KMS-11 (cell line): ENCODE data around the gene GPR150.

Experiments
- H2AFZ ChIP-seq: fragments of 200-600 bp; sonication (generic); 2 replicates; pipeline ENCODE4 v1.6.1; 2016; ENCODE audit warnings: antibody characterized with exemption, mixed run types, low read depth
- H3K27ac ChIP-seq: fragments of 200-600 bp; sonication (generic); 2 replicates; pipeline ENCODE4 v1.6.1; 2016; ENCODE audit warnings: mild to moderate bottlenecking, mixed run types
- H3K27me3 ChIP-seq: fragments of 200-600 bp; sonication (generic); 2 replicates; pipeline ENCODE4 v1.6.1; 2017; ENCODE audit warnings: mild to moderate bottlenecking, low read depth, mixed run types, moderate library complexity; ENCODE audit not compliant: insufficient read depth
- H3K36me3 ChIP-seq: fragments of 200-600 bp; sonication (generic); 2 replicates; pipeline ENCODE4 v1.6.1; 2017; ENCODE audit warnings: mild to moderate bottlenecking, mixed run types; ENCODE audit not compliant: insufficient read depth
- H3K4me1 ChIP-seq: fragments of 200-600 bp; sonication (generic); 2 replicates; pipeline ENCODE4 v1.6.1; 2016; ENCODE audit warnings: mild to moderate bottlenecking, low read depth, mixed run types; ENCODE audit not compliant: poor library complexity, severe bottlenecking
- H3K4me2 ChIP-seq: fragments of 200-600 bp; sonication (generic); 2 replicates; pipeline ENCODE4 v1.7.0; 2016; ENCODE audit warnings: mild to moderate bottlenecking, mixed run types
- H3K4me3 ChIP-seq: fragments of 200-600 bp; sonication (generic); IDR thresholded peaks from 2 replicates; pipeline ENCODE4 v1.6.1; 2017; ENCODE audit warnings: low read depth, low read length, mixed read lengths; ENCODE audit not compliant: insufficient read depth
- H3K79me2 ChIP-seq: fragments of 200-600 bp; sonication (generic); 2 replicates; pipeline ENCODE4 v1.6.1; 2016; ENCODE audit warnings: low read depth, mixed run types; ENCODE audit not compliant: insufficient read depth
- H3K9ac ChIP-seq: fragments of 200-600 bp; sonication (generic); 2 replicates; pipeline ENCODE4 v1.6.1; 2016; ENCODE audit warnings: mild to moderate bottlenecking, mixed run types
- H4K20me1 ChIP-seq: fragments of 200-600 bp; sonication (generic); 2 replicates; pipeline ENCODE4 v1.6.1; 2016; ENCODE audit warnings: mild to moderate bottlenecking, mixed run types; ENCODE audit not compliant: insufficient read depth
- TF ChIP-seq, protein P1 (sequence below): fragments of 200-600 bp; sonication (generic); conservative IDR thresholded peaks from 2 replicates; pipeline ENCODE4 v1.6.1; 2017; ENCODE audit warnings: low read depth, mild to moderate bottlenecking, antibody characterized with exemption, low read length, moderate library complexity, mixed read lengths

The GPR150 gene

DNA sequence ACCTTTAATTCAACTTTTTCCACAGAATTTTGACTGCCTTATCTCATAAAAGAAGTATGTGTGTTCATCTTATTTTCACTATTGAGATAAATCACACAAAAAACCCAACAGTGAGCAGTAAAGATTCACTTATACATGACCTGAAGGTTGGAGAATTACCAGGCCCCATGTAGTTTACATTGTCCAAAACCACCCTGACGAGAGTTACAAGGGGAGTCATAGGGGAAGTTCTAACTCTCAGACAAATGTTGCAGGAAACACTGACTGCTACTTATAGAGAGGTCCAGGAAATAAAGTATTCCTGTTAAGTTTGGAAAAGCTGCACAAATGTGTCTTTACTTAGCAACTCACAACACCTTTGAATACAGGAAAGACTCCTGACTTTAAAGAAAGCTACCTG lies 48.8 kb downstream of the GPR150 start:
- Histone ChIP-seq H3K27me3 (no peaks in the 10 kb centered on the region), H3K4me3 (no peak overlapping the region), H2AFZ (no peak overlapping the region), H3K27ac (no peak overlapping the region), H4K20me1 (no peaks in the 10 kb centered on the region), H3K4me2 (no peak overlapping the region), H3K36me3 (no peaks in the 10 kb centered on the region), H3K4me1 (peaks cover 11% of the 10 kb centered on the region), H3K9ac (no peak overlapping the region), H3K79me2 (no peaks in the 10 kb centered on the region)
- TF ChIP-seq, protein P1, sequence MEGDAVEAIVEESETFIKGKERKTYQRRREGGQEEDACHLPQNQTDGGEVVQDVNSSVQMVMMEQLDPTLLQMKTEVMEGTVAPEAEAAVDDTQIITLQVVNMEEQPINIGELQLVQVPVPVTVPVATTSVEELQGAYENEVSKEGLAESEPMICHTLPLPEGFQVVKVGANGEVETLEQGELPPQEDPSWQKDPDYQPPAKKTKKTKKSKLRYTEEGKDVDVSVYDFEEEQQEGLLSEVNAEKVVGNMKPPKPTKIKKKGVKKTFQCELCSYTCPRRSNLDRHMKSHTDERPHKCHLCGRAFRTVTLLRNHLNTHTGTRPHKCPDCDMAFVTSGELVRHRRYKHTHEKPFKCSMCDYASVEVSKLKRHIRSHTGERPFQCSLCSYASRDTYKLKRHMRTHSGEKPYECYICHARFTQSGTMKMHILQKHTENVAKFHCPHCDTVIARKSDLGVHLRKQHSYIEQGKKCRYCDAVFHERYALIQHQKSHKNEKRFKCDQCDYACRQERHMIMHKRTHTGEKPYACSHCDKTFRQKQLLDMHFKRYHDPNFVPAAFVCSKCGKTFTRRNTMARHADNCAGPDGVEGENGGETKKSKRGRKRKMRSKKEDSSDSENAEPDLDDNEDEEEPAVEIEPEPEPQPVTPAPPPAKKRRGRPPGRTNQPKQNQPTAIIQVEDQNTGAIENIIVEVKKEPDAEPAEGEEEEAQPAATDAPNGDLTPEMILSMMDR, result no peak

DNA sequence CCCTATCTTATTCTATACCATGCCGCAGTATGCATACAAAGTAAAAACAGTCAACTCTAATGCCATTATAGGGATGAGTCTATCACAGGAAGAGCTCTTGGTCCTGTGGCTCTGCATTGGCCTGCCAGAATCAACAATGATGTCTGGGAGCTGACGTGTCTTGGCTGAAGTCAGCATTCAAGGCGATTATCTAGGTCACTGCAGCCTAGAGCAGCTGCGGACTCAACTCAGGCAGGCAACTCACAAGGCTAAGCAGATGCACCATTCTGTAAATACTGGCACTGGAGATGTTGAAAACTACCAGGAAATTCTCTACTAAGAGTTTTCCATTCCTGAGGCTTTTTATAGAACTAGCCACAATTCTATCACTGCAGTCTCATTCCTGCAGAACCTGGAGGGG lies 49.7 kb downstream of the GPR150 start:
- Histone ChIP-seq H3K4me3 (no peak overlapping the region), H3K79me2 (no peaks in the 10 kb centered on the region), H4K20me1 (no peaks in the 10 kb centered on the region), H2AFZ (no peak overlapping the region), H3K36me3 (no peaks in the 10 kb centered on the region), H3K4me1 (peaks cover 3% of the 10 kb centered on the region), H3K4me2 (no peak overlapping the region), H3K27ac (no peak overlapping the region), H3K27me3 (no peaks in the 10 kb centered on the region), H3K9ac (no peak overlapping the region)
- TF ChIP-seq, protein P1, result no peak

DNA sequence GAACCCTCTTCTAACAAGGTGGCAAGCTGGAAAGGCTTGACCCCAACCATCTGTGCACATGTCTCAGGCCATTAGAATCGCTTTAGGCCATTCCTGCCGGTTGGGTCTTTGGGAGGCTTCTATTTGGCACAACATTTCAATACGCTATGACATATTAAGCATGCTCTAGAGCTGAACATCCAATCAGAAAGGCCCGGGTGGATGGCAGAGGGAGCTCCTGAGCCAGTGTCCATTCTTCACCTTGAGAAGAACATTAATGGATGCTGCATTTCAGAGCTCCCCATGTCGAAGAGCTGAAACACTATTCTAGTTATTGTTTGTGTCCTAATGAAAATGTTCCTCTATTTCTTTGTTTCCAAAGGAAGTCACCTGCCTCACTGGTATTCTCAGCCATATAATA lies 50.1 kb downstream of the GPR150 start:
- H3K36me3 ChIP-seq, result no peaks in the 10 kb centered on the region
- no peak overlapping the region for H3K4me2 ChIP-seq
- no peaks in the 10 kb centered on the region for H3K4me1 ChIP-seq
- H3K27me3 ChIP-seq, result no peaks in the 10 kb centered on the region
- H3K27ac ChIP-seq, result no peak overlapping the region
- no peaks in the 10 kb centered on the region for H3K79me2 ChIP-seq
- no peak overlapping the region for H2AFZ ChIP-seq
- no peak overlapping the region for H3K9ac ChIP-seq
- TF ChIP-seq, protein P1, result no peak
- no peaks in the 10 kb centered on the region for H4K20me1 ChIP-seq
- no peak overlapping the region for H3K4me3 ChIP-seq

DNA sequence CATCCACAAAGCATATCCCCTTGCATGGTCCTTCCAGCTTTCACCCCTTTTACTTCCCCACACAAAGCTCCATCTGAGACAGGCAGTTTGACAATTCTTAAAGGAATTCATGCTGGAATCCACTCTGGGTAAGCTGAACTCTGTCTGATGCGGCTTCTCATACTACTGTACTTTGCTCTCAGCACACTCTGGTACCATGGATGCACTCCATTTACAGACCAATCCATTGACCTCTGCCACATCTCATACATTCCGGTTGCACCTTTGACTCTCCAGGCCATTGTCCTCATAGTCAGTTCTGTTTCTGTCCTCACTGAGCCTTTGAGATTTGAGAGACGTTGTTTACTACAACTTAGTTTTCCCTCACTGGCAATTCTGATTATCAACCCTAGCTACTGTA lies 50.7 kb downstream of the GPR150 start:
- Histone ChIP-seq H3K4me1 (no peaks in the 10 kb centered on the region), H3K9ac (no peak overlapping the region)

More for the DNA sequence above, 50.7 kb downstream of the GPR150 start:
- no peak overlapping the region for H2AFZ ChIP-seq
- H3K27ac ChIP-seq, result no peak overlapping the region
- H4K20me1 ChIP-seq, result no peaks in the 10 kb centered on the region
- no peak overlapping the region for H3K4me2 ChIP-seq
- H3K27me3 ChIP-seq, result no peaks in the 10 kb centered on the region
- H3K4me3 ChIP-seq, result no peak overlapping the region
- no peaks in the 10 kb centered on the region for H3K36me3 ChIP-seq
- TF ChIP-seq, protein P1, result no peak
- H3K79me2 ChIP-seq, result no peaks in the 10 kb centered on the region
